Loucy (cell line): Measurements from ENCODE around the gene FAM53B.

Experiments
- H2AFZ ChIP-seq: fragments of 200-600 bp; sonication (generic); 2 replicates; pipeline ENCODE4 v1.6.0; 2016; ENCODE audit warnings: antibody characterized with exemption, mild to moderate bottlenecking, low read length, moderate library complexity
- H3F3A ChIP-seq: fragments of 200-600 bp; 2 replicates; pipeline ENCODE4 v1.6.0; 2016; ENCODE audit warnings: antibody characterized with exemption, low read depth, mild to moderate bottlenecking
- H3K27me3 ChIP-seq: fragments of 200-600 bp; sonication (generic); 2 replicates; pipeline ENCODE4 v1.6.1; 2014; ENCODE audit warnings: low read length, mild to moderate bottlenecking; ENCODE audit not compliant: insufficient read depth, poor library complexity, severe bottlenecking
- H3K36me3 ChIP-seq: fragments of 200-600 bp; sonication (generic); 2 replicates; pipeline ENCODE4 v1.6.1; 2016; ENCODE audit warnings: low read length; ENCODE audit not compliant: insufficient read depth
- H3K4me1 ChIP-seq: fragments of 200-600 bp; sonication (generic); 2 replicates; pipeline ENCODE4 v1.5.1; 2014; ENCODE audit warnings: low read length, mild to moderate bottlenecking; ENCODE audit not compliant: insufficient read depth, poor library complexity, severe bottlenecking
- H3K4me2 ChIP-seq: fragments of 200-600 bp; sonication (generic); 2 replicates; pipeline ENCODE4 v1.6.0; 2014; ENCODE audit warnings: antibody characterized with exemption, low read length, low read depth, mild to moderate bottlenecking; ENCODE audit not compliant: poor library complexity, severe bottlenecking
- H3K4me3 ChIP-seq: fragments of 200-600 bp; sonication (generic); 2 replicates; pipeline ENCODE4 v1.5.1; 2014; ENCODE audit warnings: low read length, mild to moderate bottlenecking, mixed read lengths; ENCODE audit not compliant: poor library complexity, severe bottlenecking
- H3K79me2 ChIP-seq: fragments of 200-600 bp; sonication (generic); 2 replicates; pipeline ENCODE4 v1.6.1; 2014; ENCODE audit warnings: low read length; ENCODE audit not compliant: insufficient read depth
- H3K9ac ChIP-seq: fragments of 200-600 bp; sonication (generic); 2 replicates; pipeline ENCODE4 v1.6.0; 2014; ENCODE audit warnings: mild to moderate bottlenecking, low read depth, low read length, moderate library complexity; ENCODE audit not compliant: poor library complexity, severe bottlenecking
- H3K9me2 ChIP-seq: fragments of 200-600 bp; sonication (generic); replicated peaks from 2 replicates; pipeline ENCODE4 v1.6.1; 2016; ENCODE audit warnings: low read depth, low read length, mixed read lengths
- H3K9me3 ChIP-seq: fragments of 200-600 bp; sonication (generic); 2 replicates; pipeline ENCODE4 v1.6.1; 2014; ENCODE audit warnings: mild to moderate bottlenecking, antibody characterized with exemption, low read length, low read depth; ENCODE audit not compliant: insufficient read depth
- H4K20me1 ChIP-seq: fragments of 200-600 bp; sonication (generic); 2 replicates; pipeline ENCODE4 v1.6.0; 2014; ENCODE audit warnings: antibody characterized with exemption, low read length, mild to moderate bottlenecking; ENCODE audit not compliant: insufficient read depth, poor library complexity, severe bottlenecking
- EZH2phosphoT487 ChIP-seq: fragments of 200-600 bp; IDR thresholded peaks from 2 replicates; pipeline ENCODE4 v1.6.1; 2018; ENCODE audit warnings: antibody characterized with exemption, mild to moderate bottlenecking, moderate library complexity, borderline replicate concordance
- TF ChIP-seq, protein P1 (sequence below): fragments of 200-600 bp; sonication (generic); conservative IDR thresholded peaks from 2 replicates; pipeline ENCODE4 v1.5.1; 2014; ENCODE audit warnings: mild to moderate bottlenecking, antibody characterized with exemption, low read length

The FAM53B gene

GRCh38 chr10:124619195-124619594 is 125.0 kb downstream of the FAM53B start:
- Histone ChIP-seq H3K4me1 (peaks cover 3% of the 10 kb centered on the region), H3K9me3 (no peaks in the 10 kb centered on the region), H3K79me2 (0 out of 2 replicates have a peak, but pooled peaks cover 5% of the 10 kb centered on the region), H3K4me2 (no peak overlapping the region), H3K9me2 (no peaks in the 10 kb centered on the region), H3K9ac (no peak overlapping the region), H2AFZ (no peak overlapping the region), H3F3A (no peaks in the 10 kb centered on the region), H3K27me3 (no peaks in the 10 kb centered on the region), H4K20me1 (no peaks in the 10 kb centered on the region), H3K36me3 (peaks cover 44% of the 10 kb centered on the region; the same call in 1 of the 2 replicates), H3K4me3 (no peak overlapping the region)
- no peak for TF ChIP-seq EZH2phosphoT487
- TF ChIP-seq, protein P1, sequence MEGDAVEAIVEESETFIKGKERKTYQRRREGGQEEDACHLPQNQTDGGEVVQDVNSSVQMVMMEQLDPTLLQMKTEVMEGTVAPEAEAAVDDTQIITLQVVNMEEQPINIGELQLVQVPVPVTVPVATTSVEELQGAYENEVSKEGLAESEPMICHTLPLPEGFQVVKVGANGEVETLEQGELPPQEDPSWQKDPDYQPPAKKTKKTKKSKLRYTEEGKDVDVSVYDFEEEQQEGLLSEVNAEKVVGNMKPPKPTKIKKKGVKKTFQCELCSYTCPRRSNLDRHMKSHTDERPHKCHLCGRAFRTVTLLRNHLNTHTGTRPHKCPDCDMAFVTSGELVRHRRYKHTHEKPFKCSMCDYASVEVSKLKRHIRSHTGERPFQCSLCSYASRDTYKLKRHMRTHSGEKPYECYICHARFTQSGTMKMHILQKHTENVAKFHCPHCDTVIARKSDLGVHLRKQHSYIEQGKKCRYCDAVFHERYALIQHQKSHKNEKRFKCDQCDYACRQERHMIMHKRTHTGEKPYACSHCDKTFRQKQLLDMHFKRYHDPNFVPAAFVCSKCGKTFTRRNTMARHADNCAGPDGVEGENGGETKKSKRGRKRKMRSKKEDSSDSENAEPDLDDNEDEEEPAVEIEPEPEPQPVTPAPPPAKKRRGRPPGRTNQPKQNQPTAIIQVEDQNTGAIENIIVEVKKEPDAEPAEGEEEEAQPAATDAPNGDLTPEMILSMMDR: no peak

GRCh38 chr10:124618470-124619073 is 125.6 kb downstream of the FAM53B start:
- Histone ChIP-seq H3K9me2 (no peaks in the 10 kb centered on the region), H3K4me1 (peaks cover 3% of the 10 kb centered on the region), H3K9ac (no peak overlapping the region), H3F3A (no peaks in the 10 kb centered on the region), H3K4me2 (no peak overlapping the region), H3K27me3 (no peaks in the 10 kb centered on the region), H3K4me3 (no peak overlapping the region), H3K9me3 (no peaks in the 10 kb centered on the region), H4K20me1 (no peaks in the 10 kb centered on the region), H2AFZ (no peak overlapping the region), H3K36me3 (peaks cover 38% of the 10 kb centered on the region; the same call in 1 of the 2 replicates), H3K79me2 (0 out of 2 replicates have a peak, but pooled peaks cover 4% of the 10 kb centered on the region)
- TF ChIP-seq, protein P1: no peak
- no peak for TF ChIP-seq EZH2phosphoT487

DNA sequence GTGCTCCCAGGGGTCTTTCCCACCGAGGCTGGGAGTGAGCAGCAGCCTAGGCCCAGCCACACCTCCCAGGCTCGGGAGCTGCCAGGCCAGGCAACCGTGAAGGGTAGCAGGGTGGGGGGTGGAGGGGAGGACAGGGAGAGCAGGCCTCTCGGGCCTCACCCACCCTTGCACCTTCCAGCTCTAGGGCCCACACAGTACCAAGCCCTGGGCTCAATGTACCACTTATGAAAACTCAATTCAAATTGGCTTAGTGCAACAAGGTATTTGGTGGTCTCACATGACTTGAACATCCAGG is 127.4 kb downstream of the FAM53B start:
- H3K36me3 ChIP-seq: peaks cover 22% of the 10 kb centered on the region; the same call in 1 of the 2 replicates
- TF ChIP-seq, protein P1: no peak
- no peak for TF ChIP-seq EZH2phosphoT487
- no peaks in the 10 kb centered on the region for H3K79me2 ChIP-seq
- no peaks in the 10 kb centered on the region for H3K9me3 ChIP-seq
- peaks cover 3% of the 10 kb centered on the region for H3K4me1 ChIP-seq
- H3K27me3 ChIP-seq: no peaks in the 10 kb centered on the region
- no peaks in the 10 kb centered on the region for H3F3A ChIP-seq
- H3K9me2 ChIP-seq: no peaks in the 10 kb centered on the region
- no peak overlapping the region for H3K4me2 ChIP-seq
- H3K4me3 ChIP-seq: no peak overlapping the region
- H4K20me1 ChIP-seq: no peaks in the 10 kb centered on the region
- H2AFZ ChIP-seq: no peak overlapping the region
- H3K9ac ChIP-seq: no peak overlapping the region
